Fibroblast of gingiva (primary cell): Measurements from ENCODE around the gene IRS2.
"Not testable (repeated sequence)": the region's sequence is repeated elsewhere in the genome, so short reads cannot be mapped to it uniquely, and the experiment has no call there.

Experiments used
- DNase-seq: peaks from one replicate; pipeline ENCODE4 v3.0.0-alpha.2; 2011; ENCODE audit warnings: low read depth

The IRS2 gene

DNA sequence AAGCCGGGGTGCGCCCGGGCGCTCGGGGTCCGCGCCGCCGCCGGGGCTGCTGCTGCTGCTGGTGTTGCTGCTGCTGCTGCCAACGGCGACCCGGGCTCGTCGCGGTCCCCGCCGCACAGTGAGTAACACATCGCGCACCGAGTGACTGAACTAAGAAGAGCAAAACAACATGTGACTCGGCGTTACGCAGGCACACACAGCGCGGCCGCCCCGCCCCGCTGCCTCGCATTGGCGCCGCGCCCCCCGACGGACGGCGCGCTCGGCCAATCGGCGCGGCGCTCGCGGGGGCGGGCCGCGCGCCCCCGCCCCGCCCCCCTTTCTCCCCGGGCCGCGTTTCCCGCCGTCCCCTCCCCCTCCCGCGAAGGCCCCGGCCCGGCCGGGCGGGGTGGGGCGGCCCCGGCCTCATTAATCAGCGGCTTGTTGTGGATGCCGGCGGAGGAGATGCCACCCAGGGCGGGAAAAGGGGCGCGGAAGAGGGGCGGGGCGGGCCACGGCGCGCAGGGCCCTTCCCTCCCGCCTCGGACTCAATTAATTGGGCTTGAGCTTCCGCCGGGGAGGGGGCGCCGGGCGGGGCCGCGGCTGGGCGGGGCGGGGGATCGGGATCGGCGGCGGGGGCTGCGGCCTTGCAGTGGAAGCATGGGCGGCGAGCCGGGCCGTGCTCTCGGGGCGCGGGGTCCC, at the start of gene IRS2:
Gene IRS2 (minus strand): TSS at position 127 of the 678 bp plus-strand sequence. CDS start 530 bp downstream, outside the sequence.
- DNase-seq = peak; percentile 97

DNA sequence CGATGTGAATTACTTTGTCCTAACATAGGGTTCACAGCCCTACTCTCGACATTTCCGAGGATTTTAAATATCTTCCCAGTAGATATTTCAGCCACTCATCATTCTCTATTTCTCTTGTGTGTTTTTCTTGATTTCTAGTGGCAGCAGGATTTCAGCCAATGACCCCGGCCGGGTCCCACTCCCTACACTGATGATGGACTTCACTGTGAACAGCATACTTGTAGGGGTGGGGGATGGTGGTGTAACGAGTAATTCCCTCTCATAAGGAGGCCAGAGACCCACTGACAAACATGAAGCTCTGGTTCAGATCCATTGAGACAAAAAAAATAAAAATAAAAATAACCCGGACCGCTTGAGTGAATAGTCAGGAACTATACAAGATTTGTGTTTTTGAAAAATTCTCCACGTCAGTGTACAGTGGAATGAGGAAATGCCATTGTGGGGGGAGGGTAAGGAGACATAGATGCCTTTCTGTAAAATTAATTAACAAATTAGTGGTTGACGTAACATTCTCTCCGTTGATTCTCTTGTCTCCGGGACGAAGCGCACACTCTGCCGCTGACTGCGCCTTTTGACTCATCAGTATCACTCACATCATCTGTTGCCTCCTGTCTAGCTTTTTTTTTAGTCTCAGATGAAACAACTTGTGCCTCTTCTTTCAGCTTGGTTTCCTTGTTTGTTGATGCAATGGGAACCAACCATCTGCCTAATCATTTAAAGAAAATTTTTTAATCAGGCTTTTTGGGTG, 48.8 kb upstream of the IRS2 start:
- DNase-seq = no peak

- no peak for DNase-seq
Measured at GRCh38 chr13:109833940-109834339, 47.6 kb upstream of the IRS2 start.

GRCh38 chr13:109833071-109833470, 46.7 kb upstream of the IRS2 start:
- DNase-seq = no peak

DNA sequence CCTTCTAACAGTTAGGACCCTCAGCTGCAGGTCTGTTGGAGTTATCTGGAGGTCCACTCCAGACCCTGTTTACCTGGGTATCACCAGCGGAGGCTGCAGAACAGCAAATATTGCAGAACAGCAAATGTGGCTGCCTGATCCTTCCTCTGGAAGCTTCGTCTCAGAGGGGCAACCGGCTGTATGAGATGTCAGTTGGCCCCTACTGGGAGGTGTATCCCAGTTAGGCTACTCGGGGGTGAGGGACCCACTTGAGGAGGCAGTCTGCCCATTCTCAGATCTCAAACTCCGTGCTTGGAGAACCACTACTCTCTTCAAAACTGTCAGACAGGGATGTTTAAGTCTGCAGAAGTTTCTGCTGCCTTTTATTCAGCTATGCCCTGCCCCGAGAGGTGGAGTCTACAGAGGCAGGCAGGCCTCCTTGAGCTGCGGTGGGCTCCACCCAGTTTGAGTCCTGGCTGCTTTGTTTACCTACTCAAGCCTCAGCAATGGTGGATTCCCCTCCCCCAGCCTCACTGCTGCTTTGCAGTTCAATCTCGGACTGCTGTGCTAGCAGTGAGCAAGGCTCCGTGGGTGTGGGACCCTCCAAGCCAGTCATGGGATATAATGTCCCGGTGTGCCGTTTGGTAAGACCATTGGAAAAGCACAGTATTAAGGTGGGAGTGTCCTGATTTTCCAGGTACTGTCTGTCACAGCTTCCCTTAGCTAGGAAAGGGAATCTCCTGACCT, 42.4 kb upstream of the IRS2 start:
- DNase-seq = not testable (repeated sequence)

DNA sequence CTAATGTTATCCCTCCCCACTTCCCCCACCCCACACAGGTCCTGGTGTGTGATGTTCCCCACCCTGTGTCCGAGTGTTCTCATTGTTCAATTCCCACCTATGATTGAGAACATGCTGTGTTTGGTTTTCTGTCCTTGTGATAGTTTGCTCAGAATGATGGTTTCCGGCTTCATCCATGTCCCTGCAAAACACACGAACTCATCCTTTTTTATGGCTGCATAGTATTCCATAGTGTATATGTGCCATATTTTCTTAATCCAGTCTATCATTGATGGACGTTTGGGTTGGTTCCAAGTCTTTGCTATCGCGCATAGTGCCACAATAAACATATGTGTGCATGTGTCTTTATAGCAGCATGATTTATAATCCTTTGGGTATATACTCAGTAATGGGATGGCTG, 36.8 kb upstream of the IRS2 start:
- not testable (repeated sequence) for DNase-seq

- DNase-seq = no peak
Measured at GRCh38 chr13:109821103-109821502, 34.7 kb upstream of the IRS2 start.

DNA sequence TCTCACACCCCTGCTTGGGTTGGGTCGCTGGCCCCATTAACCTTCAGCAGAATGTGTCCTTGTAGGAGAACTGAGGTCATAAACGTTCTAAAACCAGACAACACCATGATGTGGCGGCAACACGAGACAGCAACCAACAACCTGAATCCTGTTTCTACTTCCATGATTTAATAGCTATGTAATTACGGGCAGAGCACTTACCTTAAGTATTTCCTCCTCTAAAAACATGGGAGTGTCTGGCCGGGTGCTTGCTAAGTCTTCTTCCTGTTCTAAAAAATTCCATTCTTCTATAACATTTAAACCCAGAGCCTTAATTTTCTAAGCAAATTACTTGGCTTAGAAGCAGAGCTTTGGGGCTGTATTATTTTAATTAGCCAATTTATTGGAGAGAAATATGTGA, 33.5 kb upstream of the IRS2 start:
- DNase-seq = no peak

- peak; percentile 25 for DNase-seq
Measured at GRCh38 chr13:109818886-109819285, 32.5 kb upstream of the IRS2 start.

GRCh38 chr13:109817591-109818535, 31.5 kb upstream of the IRS2 start:
- DNase-seq = no peak

- peak; percentile 40 for DNase-seq
Measured at GRCh38 chr13:109816808-109817203, 30.4 kb upstream of the IRS2 start.

DNA sequence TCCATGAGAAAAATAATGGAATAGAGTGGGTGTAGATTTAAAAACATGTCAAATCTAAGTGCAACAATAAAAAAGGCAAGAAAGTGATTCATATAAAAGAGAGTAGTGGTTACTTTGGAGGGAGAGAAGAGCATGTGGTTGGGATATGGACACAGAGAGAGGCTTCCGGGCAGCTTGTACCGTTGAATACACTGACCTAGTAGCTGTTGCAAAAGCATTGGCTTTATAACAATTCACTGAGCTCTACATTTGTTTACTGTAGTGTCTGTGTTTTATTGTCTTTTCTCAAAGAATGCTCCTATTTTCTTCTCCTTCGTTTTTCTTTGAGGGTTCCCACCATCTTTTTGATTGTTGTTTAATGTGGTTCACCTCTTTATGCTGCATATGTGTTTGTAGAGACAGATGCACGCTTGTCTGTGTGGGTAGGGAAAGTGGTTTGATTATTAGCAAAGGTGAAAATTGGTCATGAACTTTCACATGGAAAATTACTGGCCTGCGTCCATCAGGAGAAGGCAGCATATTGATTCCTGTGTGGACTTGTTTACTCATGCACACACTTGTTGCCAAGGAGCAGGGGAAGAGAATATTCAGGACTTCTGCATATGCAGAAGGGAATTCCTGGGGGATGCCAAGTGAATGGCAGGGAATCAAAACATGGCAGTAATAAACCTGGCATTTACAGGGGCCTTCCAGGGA, 29.9 kb upstream of the IRS2 start:
- DNase-seq = peak; percentile 31

GRCh38 chr13:109815651-109816050, 29.3 kb upstream of the IRS2 start:
- DNase-seq = no peak

GRCh38 chr13:109813663-109814062, 27.3 kb upstream of the IRS2 start:
- no peak for DNase-seq

- no peak for DNase-seq
Measured at GRCh38 chr13:109812382-109812781, 26.0 kb upstream of the IRS2 start.

DNA sequence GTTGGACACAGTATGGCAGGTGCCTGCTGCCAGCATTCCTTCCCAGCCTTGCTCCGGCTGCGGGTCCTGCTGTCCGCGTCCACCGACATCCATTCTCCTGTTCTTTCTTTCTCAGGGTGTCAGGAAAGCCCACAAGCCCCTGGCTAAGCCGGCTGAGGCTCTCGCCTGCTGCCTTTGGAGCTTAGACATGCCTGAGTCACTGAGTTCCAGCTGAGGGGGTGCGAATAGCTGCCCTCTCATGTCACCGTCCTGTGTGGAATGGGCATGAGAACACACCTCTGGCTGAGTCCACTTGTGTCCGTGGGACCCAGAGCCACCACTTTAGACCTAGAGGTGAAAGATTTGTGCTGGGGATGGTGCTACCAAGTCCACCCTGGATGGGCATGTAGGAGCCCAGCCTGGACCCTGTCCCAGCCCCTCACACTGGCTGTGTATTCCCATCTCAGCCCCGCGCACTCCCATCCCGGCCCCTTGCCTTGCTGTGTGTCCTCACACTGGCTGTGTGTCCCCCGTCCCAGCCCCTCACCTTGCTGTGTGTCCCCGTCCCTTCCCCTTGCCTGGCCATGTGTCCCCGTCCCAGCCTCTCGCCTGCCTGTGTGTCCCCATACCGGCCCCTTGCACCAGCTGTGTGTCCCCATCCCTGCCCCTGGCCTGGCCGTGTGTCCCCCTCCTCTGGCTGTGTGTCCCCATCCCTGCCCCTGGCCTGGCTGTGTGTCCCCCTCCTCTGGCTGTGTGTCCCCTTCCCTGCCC, 24.6 kb upstream of the IRS2 start:
- no peak for DNase-seq

DNA sequence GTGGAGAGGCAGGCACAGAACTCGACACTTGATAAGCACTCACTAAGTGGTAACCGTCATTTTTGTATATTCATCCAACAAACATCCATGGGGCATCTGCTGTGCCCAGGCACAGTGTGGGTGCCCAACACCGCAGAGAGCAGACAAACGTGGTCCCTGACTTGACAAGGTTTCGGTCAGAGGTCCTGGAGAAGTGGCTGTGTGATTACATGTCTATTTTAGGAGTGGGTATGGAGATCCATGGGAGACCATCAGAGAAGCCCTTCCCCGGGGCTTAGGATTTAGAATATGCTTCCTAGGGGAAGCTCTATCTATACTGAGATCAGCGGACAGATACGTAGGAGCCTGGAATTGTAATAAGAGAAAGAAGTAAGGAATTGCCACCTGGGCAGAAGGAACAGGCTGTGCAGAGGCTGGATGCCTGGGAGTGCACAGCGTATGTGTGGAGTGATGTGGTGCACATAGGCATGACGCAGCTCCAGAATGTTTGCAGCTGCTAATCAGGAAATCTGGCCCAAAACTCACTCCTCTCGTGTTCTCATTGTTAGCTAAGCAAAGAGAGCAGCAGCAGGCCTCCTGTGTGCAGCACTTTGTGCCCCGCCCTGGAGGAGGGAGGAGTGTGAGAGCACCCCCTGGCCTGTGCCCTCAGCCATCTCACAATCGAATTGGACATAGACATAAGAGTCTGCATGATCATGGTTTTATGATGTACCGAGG, 23.0 kb upstream of the IRS2 start:
- DNase-seq = no peak

DNA sequence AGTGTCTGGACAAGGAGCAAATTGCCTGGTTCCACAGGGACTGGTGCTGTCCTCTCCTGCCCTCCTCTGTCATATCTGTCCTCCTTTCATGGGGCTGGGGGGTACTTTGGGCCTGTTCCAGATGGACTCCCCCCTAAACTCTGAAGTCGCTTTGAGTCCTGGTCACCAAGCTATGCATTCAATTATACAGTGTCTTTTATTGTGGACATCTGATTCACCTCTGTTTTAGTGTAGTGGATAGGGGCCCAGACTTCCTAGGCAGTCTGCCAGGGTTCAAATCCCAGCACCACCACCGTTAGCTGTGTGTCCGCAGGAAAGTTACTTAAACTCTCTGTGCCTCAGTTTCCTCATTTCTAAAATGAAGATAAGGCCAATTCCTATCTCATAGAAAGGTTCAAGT, 21.0 kb upstream of the IRS2 start:
- no peak for DNase-seq

- no peak for DNase-seq
Measured at GRCh38 chr13:109804654-109805053, 18.3 kb upstream of the IRS2 start.

DNA sequence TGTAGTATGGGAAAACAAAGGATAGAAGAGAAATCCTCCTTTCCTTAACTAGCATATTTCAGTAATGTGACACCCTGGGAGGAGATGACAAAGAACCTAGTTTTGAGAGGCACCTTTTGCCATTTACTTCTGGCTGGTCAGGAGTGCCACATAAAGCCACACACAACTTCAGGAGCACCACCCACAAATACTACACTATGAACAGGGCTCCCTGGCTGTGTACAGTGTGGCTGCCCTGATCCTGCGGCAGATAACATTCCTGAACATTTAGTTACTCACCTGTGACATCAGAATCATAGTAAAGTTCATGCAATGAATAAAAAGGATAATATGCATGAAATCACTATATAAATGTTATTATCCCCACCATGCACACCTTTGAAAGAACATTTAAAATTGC, 17.4 kb upstream of the IRS2 start:
- no peak for DNase-seq
